PC-9 (cell line): Measurements from ENCODE around the gene NDUFB4.

Experiments used
- EZH2 ChIP-seq: fragments of 200-600 bp; sonication (generic); IDR thresholded peaks from 2 replicates; pipeline ENCODE4 v1.8.0; 2017; ENCODE audit warnings: antibody characterized with exemption, low read depth
- TF ChIP-seq, protein P1 (sequence below): fragments of 200-600 bp; sonication (generic); conservative IDR thresholded peaks from 2 replicates; pipeline ENCODE4 v1.6.1; 2017; ENCODE audit warnings: mixed run types, antibody characterized with exemption, mild to moderate bottlenecking, moderate library complexity

GRCh38 chr3:120650311-120650710 is 54.2 kb downstream of the NDUFB4 start:
- TF ChIP-seq EZH2, result no peak
- TF ChIP-seq, protein P1, sequence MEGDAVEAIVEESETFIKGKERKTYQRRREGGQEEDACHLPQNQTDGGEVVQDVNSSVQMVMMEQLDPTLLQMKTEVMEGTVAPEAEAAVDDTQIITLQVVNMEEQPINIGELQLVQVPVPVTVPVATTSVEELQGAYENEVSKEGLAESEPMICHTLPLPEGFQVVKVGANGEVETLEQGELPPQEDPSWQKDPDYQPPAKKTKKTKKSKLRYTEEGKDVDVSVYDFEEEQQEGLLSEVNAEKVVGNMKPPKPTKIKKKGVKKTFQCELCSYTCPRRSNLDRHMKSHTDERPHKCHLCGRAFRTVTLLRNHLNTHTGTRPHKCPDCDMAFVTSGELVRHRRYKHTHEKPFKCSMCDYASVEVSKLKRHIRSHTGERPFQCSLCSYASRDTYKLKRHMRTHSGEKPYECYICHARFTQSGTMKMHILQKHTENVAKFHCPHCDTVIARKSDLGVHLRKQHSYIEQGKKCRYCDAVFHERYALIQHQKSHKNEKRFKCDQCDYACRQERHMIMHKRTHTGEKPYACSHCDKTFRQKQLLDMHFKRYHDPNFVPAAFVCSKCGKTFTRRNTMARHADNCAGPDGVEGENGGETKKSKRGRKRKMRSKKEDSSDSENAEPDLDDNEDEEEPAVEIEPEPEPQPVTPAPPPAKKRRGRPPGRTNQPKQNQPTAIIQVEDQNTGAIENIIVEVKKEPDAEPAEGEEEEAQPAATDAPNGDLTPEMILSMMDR, result no peak
